Suppressor macrophage treated with lipopolysaccharide for 1 hour (primary cell): Measurements from ENCODE around the gene PIK3CG.

Source experiments
- DNase-seq, 3 donors: peaks; one replicate each; pipeline ENCODE4 v3.0.0-alpha.2; 2020 to 2022

The PIK3CG gene

DNA sequence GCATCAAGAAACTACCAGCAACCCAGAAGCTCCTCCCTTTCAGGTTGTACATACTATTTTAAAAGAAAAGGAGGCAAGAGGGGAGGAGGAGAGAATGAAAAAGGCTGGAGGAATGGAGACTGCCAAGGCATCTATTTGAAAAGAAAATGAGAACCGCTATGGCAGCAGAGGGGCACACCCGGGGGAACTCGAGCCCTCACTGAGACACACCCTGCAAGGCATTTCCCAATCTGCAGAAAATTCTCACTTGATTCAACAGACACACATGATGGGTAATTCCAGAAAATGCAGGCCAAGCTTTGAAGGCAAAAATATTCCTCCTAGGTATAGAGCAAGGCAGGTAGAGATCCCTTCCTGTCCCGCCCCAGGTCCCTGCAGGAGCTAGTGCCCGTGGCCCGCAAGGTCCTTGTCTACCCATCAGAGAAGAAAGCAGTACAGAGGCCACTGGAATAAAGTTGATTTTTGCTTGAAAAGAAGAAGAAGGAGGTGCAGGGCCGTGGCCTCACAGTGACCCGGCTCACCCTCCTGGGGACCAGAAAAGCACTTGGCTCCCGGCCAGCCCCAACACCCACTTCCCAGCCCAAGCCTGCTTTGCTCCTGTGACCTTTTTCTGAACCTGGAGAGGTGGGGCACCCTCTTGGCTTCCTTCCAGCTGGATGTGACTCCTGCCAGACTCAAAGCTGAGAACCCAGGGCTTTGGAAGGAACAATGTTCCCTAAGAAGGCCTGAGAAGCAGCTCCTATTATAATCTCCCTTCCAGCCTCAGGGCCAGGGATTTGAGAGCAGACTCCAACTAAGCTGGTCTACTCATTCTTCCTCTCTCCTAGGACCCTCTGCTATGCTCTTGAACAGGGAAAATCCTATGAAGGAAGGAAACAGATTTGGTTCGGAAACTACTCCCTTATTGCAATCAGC lies 6.2 kb upstream of the PIK3CG start:
- DNase-seq = peak in 2 of 3 donors; percentile 31 to 55

GRCh38 chr7:106862317-106863089 lies 2.6 kb upstream of the PIK3CG start:
- DNase-seq = peak in 1 of 3 donors; percentile 35

- DNase-seq = peak; percentile 38 to 57 (median 51)
Observed at GRCh38 chr7:106863274-106863997, 1.6 kb upstream of the PIK3CG start.

GRCh38 chr7:106864298-106865081 lies 592 bp upstream of the PIK3CG start:
- DNase-seq = no peak

DNA sequence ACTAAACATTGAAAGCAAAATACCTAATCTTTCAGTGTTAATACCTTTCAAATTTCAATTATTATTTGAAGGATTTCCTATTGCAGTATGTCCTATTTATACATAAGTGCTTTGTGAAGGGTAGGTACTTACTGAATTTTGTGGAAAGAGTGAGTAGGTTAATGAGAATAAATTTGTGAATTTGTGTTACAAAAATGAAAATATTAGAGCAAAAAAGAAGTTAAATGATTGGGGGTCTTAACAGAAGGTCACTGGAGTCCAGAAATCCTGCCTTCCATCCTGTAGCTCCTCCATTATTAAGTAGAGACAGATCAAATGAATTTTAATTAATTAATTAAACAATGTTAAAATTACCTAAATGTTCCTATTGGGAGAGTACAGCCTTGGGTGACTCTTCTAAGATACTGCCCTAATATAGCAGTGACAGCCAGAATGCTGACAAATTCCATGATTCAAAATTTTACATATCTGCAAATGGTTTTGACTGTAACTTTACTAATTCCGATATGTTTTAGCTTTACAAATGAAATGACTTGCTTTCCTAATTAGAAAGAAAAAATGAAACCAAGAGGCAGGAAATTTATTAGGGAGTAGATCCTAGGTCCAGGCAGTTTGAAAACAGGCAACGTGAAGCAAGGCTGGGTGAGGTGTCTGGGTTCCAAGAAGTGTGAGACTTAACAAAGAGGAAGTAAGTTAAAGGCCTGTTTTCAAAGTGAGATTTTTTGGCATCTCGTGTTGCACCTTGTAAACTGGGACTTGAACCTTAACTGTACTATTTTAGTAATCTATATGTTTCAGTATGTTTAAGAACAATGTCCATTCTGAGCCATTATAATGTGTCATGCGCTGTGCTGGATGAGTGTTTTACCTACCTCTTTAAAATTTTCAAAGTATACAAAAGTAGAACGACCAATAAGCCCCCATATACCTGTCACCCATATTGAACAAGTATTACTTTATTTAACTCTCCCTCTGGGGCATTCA lies 1.5 kb downstream of the PIK3CG start:
- DNase-seq = peak; percentile 48 to 65 (median 49)

DNA sequence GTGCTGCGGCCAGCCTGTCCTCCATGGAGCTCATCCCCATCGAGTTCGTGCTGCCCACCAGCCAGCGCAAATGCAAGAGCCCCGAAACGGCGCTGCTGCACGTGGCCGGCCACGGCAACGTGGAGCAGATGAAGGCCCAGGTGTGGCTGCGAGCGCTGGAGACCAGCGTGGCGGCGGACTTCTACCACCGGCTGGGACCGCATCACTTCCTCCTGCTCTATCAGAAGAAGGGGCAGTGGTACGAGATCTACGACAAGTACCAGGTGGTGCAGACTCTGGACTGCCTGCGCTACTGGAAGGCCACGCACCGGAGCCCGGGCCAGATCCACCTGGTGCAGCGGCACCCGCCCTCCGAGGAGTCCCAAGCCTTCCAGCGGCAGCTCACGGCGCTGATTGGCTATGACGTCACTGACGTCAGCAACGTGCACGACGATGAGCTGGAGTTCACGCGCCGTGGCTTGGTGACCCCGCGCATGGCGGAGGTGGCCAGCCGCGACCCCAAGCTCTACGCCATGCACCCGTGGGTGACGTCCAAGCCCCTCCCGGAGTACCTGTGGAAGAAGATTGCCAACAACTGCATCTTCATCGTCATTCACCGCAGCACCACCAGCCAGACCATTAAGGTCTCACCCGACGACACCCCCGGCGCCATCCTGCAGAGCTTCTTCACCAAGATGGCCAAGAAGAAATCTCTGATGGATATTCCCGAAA lies 2.7 kb downstream of the PIK3CG start:
- no peak for DNase-seq

GRCh38 chr7:106868364-106868763 lies 3.3 kb downstream of the PIK3CG start:
- DNase-seq = no peak

GRCh38 chr7:106869954-106870353 lies 4.9 kb downstream of the PIK3CG start:
- no peak for DNase-seq

DNA sequence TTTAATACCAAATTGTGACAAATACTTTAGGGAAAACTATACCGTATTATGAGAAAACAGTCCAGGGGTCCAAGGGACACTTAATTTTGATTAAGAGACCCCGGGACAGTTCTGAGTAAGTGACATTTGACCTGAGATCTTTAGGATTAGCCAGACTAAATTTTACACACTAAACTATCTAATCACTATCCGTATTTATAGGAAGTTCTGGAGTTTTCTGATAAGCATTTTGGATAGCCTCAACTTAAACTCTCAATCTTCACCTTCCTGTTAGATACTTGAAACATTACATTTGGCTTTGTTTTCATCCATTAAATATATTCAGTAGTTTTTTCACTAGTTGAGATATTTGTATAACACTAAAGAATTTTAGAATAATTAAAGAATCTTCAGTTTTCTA lies 5.4 kb downstream of the PIK3CG start:
- DNase-seq = no peak

GRCh38 chr7:106870983-106871410 lies 5.9 kb downstream of the PIK3CG start:
- peak; percentile 68 to 93 (median 89) for DNase-seq

DNA sequence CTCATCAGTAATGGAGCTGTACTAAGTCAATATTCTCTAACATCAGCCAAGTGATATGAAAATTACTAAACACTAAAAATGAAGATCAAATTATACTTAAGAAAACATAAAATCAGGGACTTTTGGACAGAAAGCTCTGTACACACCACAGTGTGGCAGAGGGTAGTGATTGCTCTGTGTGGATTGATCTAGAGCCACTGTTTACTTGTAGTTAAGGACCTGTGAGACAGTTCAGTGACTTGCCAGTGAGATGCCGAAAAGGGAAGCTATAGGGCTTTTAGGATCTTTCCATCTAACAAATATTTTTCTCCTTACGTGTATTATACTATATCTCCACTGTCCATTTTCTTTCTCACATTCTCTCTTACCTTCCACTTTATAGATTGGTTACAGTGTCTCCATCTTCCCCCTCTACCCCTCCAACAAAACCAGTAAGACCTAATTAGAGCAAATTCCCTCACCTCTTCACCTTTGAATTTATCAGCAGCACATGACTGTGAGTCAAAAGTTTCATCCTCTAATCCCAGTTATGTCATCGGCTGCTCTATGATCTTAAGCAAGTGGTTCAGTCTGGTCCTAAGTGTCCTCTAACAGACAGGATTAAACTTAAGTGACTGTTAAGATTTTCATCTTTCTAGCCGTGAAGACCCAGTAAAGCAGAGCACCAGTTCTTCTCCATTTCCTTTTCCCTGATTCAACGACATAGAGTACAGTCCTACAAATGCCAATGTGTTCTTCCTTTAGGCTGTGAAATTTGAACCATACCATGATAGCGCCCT lies 6.9 kb downstream of the PIK3CG start:
- DNase-seq = peak; percentile 47 to 61 (median 48)

- DNase-seq = no peak
Observed at GRCh38 chr7:106872763-106873162, 7.7 kb downstream of the PIK3CG start.

DNA sequence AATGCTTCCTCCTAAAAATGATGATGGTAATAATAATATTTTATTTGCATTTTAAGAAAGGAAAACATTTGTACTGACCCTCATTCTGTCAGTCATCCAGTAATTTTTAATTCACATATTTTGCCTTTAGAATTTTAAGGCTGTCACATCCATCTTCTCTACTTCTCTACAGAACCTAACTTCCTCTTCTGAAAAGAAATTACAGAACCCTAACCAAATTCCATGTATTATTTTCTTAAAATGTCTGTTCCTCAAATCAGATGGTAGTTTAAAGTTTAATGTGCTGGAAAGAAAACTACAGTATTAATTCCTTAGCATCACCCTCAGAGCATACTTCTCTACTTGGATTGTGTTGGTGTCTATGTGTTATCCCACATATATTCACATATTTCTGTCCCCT lies 9.0 kb downstream of the PIK3CG start:
- DNase-seq = peak in 2 of 3 donors; percentile 26 to 34

DNA sequence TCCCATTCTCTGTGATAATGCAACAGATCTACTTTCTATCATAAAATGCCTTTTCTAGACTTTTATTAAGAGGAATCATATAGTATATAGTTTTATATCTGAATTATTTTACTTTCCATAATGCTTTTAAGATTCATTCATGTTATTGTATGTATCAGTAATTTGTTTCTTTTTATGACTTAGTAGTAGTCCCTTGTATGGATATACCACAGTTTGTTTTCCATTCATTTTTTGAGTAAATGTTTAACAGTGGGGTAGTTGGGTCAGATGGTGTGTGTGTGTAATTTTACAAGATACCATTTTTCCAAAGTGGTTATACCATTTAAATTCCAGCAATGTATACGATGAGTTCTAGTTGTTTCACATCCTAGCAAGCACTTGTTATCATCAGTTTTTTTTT lies 10.4 kb downstream of the PIK3CG start:
- DNase-seq = no peak

DNA sequence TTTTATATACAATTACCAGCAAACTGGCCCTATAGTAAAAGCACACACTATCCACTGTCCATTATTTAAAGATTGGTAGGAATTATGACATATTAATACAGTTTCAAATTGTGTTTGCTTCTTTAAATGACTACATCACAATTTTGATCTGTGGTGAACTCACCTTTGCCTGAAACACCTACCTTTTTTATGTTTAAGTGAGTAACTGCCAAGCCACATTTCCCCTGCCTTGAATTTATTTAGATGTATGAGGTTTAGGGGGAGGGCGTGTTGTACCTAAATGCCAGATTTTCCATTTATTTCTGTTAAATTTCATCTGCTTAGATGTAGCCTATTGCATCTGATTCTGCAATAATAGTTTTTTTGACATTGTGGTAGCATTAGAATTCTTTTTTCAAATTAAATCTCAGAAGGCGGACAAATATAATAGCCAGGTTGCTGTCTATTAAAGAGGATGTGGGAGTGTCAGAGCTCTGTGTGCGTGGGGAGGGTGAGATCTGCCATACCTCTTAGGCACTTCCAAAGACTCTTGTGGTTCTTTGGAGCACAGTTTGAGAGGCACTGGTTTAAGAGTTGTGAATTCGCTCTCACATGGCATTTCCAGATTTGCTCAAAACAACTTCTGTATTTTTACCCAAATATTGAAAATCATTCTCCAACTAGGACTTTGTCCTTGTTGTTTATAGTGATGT lies 13.8 kb downstream of the PIK3CG start:
- DNase-seq = no peak

GRCh38 chr7:106881984-106882383 lies 16.9 kb downstream of the PIK3CG start:
- DNase-seq = no peak

DNA sequence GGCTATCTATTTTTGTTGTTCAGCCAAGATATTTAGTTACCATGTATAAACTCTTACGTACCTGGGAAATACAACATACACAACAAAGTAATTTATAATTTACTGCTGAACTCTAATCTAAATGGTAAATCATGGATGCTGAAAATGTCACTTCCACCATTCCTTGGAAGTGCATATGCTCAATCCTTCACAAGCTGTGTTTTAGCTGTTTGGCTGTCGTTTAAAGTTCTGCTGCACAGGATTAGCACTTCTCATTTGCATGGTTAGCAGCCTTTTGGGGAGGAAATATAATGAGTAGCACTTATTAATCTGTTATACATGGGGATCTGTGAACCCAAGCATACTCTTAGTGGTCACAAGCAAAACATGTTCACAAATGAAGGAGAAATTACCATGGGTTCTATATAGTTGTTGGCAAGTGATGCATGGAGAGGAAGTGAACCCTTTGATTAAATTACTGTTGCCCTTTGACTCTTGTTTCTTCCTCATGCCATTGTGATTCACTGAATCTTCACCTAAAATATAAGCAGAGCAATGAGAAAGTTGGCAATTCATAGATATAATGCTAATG lies 18.5 kb downstream of the PIK3CG start:
- no peak for DNase-seq

GRCh38 chr7:106885652-106886051 lies 20.6 kb downstream of the PIK3CG start:
- DNase-seq = no peak

GRCh38 chr7:106887421-106887820 lies 22.3 kb downstream of the PIK3CG start:
- no peak for DNase-seq
